ENCODE results near the gene GPR84. TPM values are rescaled to one million over a fixed set of nuclear protein-coding genes. Genes with fewer than 3 reads are reported as not detected.

GPR84 gene
- total and polyA plus RNA-seq, 2 of the 13 experiments (the other 11 are each of a cell fraction or from before 2014, with no cell fraction given): not detected

- TF ChIP-seq SRSF9 (IDR thresholded peaks at IDR 0.05; ENCODE audit: borderline replicate concordance, insufficient read depth, low read depth, low read length, poor library complexity, severe bottlenecking): no peak
- TF ChIP-seq ZNF414 (CRISPR knock-in tag; IDR thresholded peaks at IDR 0.05): no peak
- no peak for TF ChIP-seq ZBED4 (CRISPR knock-in tag; IDR thresholded peaks at IDR 0.05; ENCODE audit: borderline replicate concordance)
- TF ChIP-seq REL (CRISPR knock-in tag; conservative IDR thresholded peaks at IDR 0.05): no peak
- TF ChIP-seq HNF1B (CRISPR knock-in tag; IDR thresholded peaks at IDR 0.05): no peak
- TF ChIP-seq ZNF17 (CRISPR knock-in tag; IDR thresholded peaks at IDR 0.05): no peak
- TF ChIP-seq ZNF883 (CRISPR knock-in tag; IDR thresholded peaks at IDR 0.05; ENCODE audit: not compliant biosample characterization): no peak
- no peak for TF ChIP-seq AHDC1 (CRISPR knock-in tag; IDR thresholded peaks at IDR 0.05; ENCODE audit: borderline replicate concordance)
- no peak for TF ChIP-seq ZNF138 (CRISPR knock-in tag; IDR thresholded peaks at IDR 0.05; ENCODE audit: low read depth)
- no peak for TF ChIP-seq CCAR2 (optimal IDR thresholded peaks at IDR 0.05; ENCODE audit: low read depth, low read length)
- TF ChIP-seq MIXL1 (CRISPR knock-in tag; IDR thresholded peaks at IDR 0.05): no peak
- no peak for TF ChIP-seq PITX1 (CRISPR knock-in tag; IDR thresholded peaks at IDR 0.05)
- no peak for TF ChIP-seq BRF2 (CRISPR knock-in tag; IDR thresholded peaks at IDR 0.05)
- no peak for TF ChIP-seq ZNF501 (CRISPR knock-in tag; IDR thresholded peaks at IDR 0.05)
Measured at GRCh38 chr12:54328595-54329337, 35.5 kb downstream of the GPR84 start (continued).
